Mammary epithelial cell (primary cell): ENCODE measurements around the gene ITGB8.

Source experiments
- EZH2 ChIP-seq: IDR thresholded peaks from 2 replicates; pipeline ENCODE4 v1.6.1; 2012; ENCODE audit warnings: low read length, inconsistent platforms, borderline replicate concordance
- TF ChIP-seq, protein P1 (sequence below), 2 donors: IDR thresholded peaks in 1 of 2; conservative IDR thresholded peaks in 1 of 2; 2 replicates each; pipeline ENCODE4 v1.5.1; 2011 to 2012; ENCODE audit warnings: inconsistent platforms in 2 of 2, low read length in 2 of 2, mild to moderate bottlenecking in 2 of 2, control low read depth in 1 of 2, low read depth in 1 of 2; ENCODE audit not compliant: insufficient read depth in 1 of 2; ENCODE audit errors: extremely low read depth in 1 of 2

DNA sequence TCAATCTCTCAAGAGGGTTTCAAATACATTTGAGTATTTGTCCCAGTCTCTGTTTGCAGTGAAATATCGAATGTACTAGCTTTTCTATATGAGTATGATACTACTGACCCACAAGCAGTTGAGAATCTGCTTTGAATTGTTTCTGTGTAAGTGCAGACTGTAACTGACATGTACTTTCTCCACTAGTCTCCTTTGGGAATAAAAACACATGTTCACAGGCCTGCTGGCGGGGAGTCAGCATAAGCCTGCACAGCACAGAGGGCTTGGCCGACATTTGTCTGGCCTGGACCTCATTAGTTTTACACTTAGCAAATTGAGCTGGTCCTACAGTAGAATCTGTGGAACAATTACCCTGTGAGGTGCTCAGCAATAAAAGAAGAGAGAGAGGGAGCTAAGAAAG, 72.6 kb downstream of the ITGB8 start:
- TF ChIP-seq EZH2: no peak
- TF ChIP-seq, protein P1, sequence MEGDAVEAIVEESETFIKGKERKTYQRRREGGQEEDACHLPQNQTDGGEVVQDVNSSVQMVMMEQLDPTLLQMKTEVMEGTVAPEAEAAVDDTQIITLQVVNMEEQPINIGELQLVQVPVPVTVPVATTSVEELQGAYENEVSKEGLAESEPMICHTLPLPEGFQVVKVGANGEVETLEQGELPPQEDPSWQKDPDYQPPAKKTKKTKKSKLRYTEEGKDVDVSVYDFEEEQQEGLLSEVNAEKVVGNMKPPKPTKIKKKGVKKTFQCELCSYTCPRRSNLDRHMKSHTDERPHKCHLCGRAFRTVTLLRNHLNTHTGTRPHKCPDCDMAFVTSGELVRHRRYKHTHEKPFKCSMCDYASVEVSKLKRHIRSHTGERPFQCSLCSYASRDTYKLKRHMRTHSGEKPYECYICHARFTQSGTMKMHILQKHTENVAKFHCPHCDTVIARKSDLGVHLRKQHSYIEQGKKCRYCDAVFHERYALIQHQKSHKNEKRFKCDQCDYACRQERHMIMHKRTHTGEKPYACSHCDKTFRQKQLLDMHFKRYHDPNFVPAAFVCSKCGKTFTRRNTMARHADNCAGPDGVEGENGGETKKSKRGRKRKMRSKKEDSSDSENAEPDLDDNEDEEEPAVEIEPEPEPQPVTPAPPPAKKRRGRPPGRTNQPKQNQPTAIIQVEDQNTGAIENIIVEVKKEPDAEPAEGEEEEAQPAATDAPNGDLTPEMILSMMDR (conservative IDR thresholded peaks at IDR 0.05 in 1 of 2, IDR thresholded peaks at IDR 0.05 in 1 of 2; ENCODE audit: extremely low read depth in 1 of 2, insufficient read depth in 1 of 2, low read depth in 1 of 2, low read length in 2 of 2): no peak
